Measurements from ENCODE around the gene DDX27.
"Not testable (repeated sequence)": the region's sequence is repeated elsewhere in the genome, so short reads cannot be mapped to it uniquely, and the experiment has no call there.

Gene DDX27

GRCh38 chr20:49184691-49185070, 34.5 kb upstream of the DDX27 start:
- Histone ChIP-seq H3K36me3 (ENCODE audit: control insufficient read depth, insufficient read depth, low read length) (no peaks in the 10 kb centered on the region), H3K9ac (ENCODE audit: low read length) (no peak overlapping the region), H3K9me3 (ENCODE audit: control insufficient read depth, insufficient read depth, low read depth, low read length) (no peaks in the 10 kb centered on the region), H3K27me3 (ENCODE audit: control insufficient read depth, insufficient read depth, low read length) (no peaks in the 10 kb centered on the region), H3K4me3 (ENCODE audit: low read depth, low read length) (no peak overlapping the region), H3K4me1 (ENCODE audit: control insufficient read depth, insufficient read depth, low read length) (peaks cover 8% of the 10 kb centered on the region; the same call in 1 of the 2 replicates), H3K27ac (ENCODE audit: low read depth, low read length) (no peak overlapping the region)

GRCh38 chr20:49185071-49185761, 34.0 kb upstream of the DDX27 start:
- Histone ChIP-seq H3K36me3 (ENCODE audit: control insufficient read depth, insufficient read depth, low read length) (no peaks in the 10 kb centered on the region), H3K27me3 (ENCODE audit: control insufficient read depth, insufficient read depth, low read length) (no peaks in the 10 kb centered on the region), H3K27ac (ENCODE audit: low read depth, low read length) (no peak overlapping the region), H3K4me3 (ENCODE audit: low read depth, low read length) (no peak overlapping the region), H3K4me1 (ENCODE audit: control insufficient read depth, insufficient read depth, low read length) (peaks cover 7% of the 10 kb centered on the region; the same call in 1 of the 2 replicates), H3K9ac (ENCODE audit: low read length) (no peak overlapping the region), H3K9me3 (ENCODE audit: control insufficient read depth, insufficient read depth, low read depth, low read length) (no peaks in the 10 kb centered on the region)

- Histone ChIP-seq H3K4me1 (ENCODE audit: control insufficient read depth, insufficient read depth, low read length) (peaks cover 7% of the 10 kb centered on the region; the same call in 1 of the 2 replicates), H3K9me3 (ENCODE audit: control insufficient read depth, insufficient read depth, low read depth, low read length) (no peaks in the 10 kb centered on the region), H3K36me3 (ENCODE audit: control insufficient read depth, insufficient read depth, low read length) (no peaks in the 10 kb centered on the region), H3K9ac (ENCODE audit: low read length) (peak overlapping the region; percentile 78), H3K4me3 (ENCODE audit: low read depth, low read length) (peak overlapping the region; percentile 95), H3K27ac (ENCODE audit: low read depth, low read length) (no peak overlapping the region), H3K27me3 (ENCODE audit: control insufficient read depth, insufficient read depth, low read length) (no peaks in the 10 kb centered on the region)
Observed at GRCh38 chr20:49186535-49187329, 32.5 kb upstream of the DDX27 start.

- no peak overlapping the region for H3K27ac ChIP-seq (ENCODE audit: low read depth, low read length)
- peaks cover 7% of the 10 kb centered on the region; the same call in 1 of the 2 replicates for H3K4me1 ChIP-seq (ENCODE audit: control insufficient read depth, insufficient read depth, low read length)
- peak overlapping the region; percentile 95 for H3K4me3 ChIP-seq (ENCODE audit: low read depth, low read length)
- H3K36me3 ChIP-seq (ENCODE audit: control insufficient read depth, insufficient read depth, low read length), result no peaks in the 10 kb centered on the region
- H3K27me3 ChIP-seq (ENCODE audit: control insufficient read depth, insufficient read depth, low read length), result no peaks in the 10 kb centered on the region
- no peaks in the 10 kb centered on the region for H3K9me3 ChIP-seq (ENCODE audit: control insufficient read depth, insufficient read depth, low read depth, low read length)
- peak overlapping the region; percentile 85 for H3K9ac ChIP-seq (ENCODE audit: low read length)
Observed at GRCh38 chr20:49187330-49187850, 31.8 kb upstream of the DDX27 start.

- H3K36me3 ChIP-seq (ENCODE audit: control insufficient read depth, insufficient read depth, low read length), result no peaks in the 10 kb centered on the region
- no peaks in the 10 kb centered on the region for H3K9me3 ChIP-seq (ENCODE audit: control insufficient read depth, insufficient read depth, low read depth, low read length)
- H3K4me3 ChIP-seq (ENCODE audit: low read depth, low read length), result peak within 1 kb of the TSS; percentile 95
- no peaks in the 10 kb centered on the region for H3K27me3 ChIP-seq (ENCODE audit: control insufficient read depth, insufficient read depth, low read length)
- peak within 1 kb of the TSS; percentile 85 for H3K9ac ChIP-seq (ENCODE audit: low read length)
- peaks cover 7% of the 10 kb centered on the region; the same call in 1 of the 2 replicates for H3K4me1 ChIP-seq (ENCODE audit: control insufficient read depth, insufficient read depth, low read length)
- peak within 1 kb of the TSS; percentile 74; the same call in 1 of the 2 replicates for H3K27ac ChIP-seq (ENCODE audit: low read depth, low read length)
Observed at GRCh38 chr20:49187851-49188641, 31.2 kb upstream of the DDX27 start, which contains the start of gene STAU1. Gene STAU1 (minus strand): TSS chr20:49188334. CDS start chr20:49166201, 22,133 bp downstream.

- not testable (repeated sequence) for H3K9me3 ChIP-seq (ENCODE audit: control insufficient read depth, insufficient read depth, low read depth, low read length); H3K4me1 ChIP-seq (ENCODE audit: control insufficient read depth, insufficient read depth, low read length); H3K9ac ChIP-seq (ENCODE audit: low read length); H3K4me3 ChIP-seq (ENCODE audit: low read depth, low read length); H3K27me3 ChIP-seq (ENCODE audit: control insufficient read depth, insufficient read depth, low read length); H3K27ac ChIP-seq (ENCODE audit: low read depth, low read length); H3K36me3 ChIP-seq (ENCODE audit: control insufficient read depth, insufficient read depth, low read length)
Observed at GRCh38 chr20:49192944-49193518, 26.2 kb upstream of the DDX27 start.

- Histone ChIP-seq H3K27me3 (ENCODE audit: control insufficient read depth, insufficient read depth, low read length) (no peaks in the 10 kb centered on the region), H3K36me3 (ENCODE audit: control insufficient read depth, insufficient read depth, low read length) (no peaks in the 10 kb centered on the region), H3K9ac (ENCODE audit: low read length) (no peak overlapping the region), H3K27ac (ENCODE audit: low read depth, low read length) (no peak overlapping the region), H3K9me3 (ENCODE audit: control insufficient read depth, insufficient read depth, low read depth, low read length) (no peaks in the 10 kb centered on the region), H3K4me1 (ENCODE audit: control insufficient read depth, insufficient read depth, low read length) (no peaks in the 10 kb centered on the region), H3K4me3 (ENCODE audit: low read depth, low read length) (no peak overlapping the region)
Observed at GRCh38 chr20:49199729-49200293, 19.4 kb upstream of the DDX27 start.

GRCh38 chr20:49203011-49203410, 16.2 kb upstream of the DDX27 start:
- no peak overlapping the region for H3K4me3 ChIP-seq (ENCODE audit: low read depth, low read length)
- no peak overlapping the region for H3K27ac ChIP-seq (ENCODE audit: low read depth, low read length)
- H3K27me3 ChIP-seq (ENCODE audit: control insufficient read depth, insufficient read depth, low read length), result no peaks in the 10 kb centered on the region
- no peaks in the 10 kb centered on the region for H3K9me3 ChIP-seq (ENCODE audit: control insufficient read depth, insufficient read depth, low read depth, low read length)
- no peaks in the 10 kb centered on the region for H3K4me1 ChIP-seq (ENCODE audit: control insufficient read depth, insufficient read depth, low read length)
- no peak overlapping the region for H3K9ac ChIP-seq (ENCODE audit: low read length)
- H3K36me3 ChIP-seq (ENCODE audit: control insufficient read depth, insufficient read depth, low read length), result no peaks in the 10 kb centered on the region

- H3K9ac ChIP-seq (ENCODE audit: low read length), result no peak overlapping the region
- H3K9me3 ChIP-seq (ENCODE audit: control insufficient read depth, insufficient read depth, low read depth, low read length), result no peaks in the 10 kb centered on the region
- H3K27ac ChIP-seq (ENCODE audit: low read depth, low read length), result no peak overlapping the region
- H3K4me1 ChIP-seq (ENCODE audit: control insufficient read depth, insufficient read depth, low read length), result no peaks in the 10 kb centered on the region
- no peak overlapping the region for H3K4me3 ChIP-seq (ENCODE audit: low read depth, low read length)
- no peaks in the 10 kb centered on the region for H3K36me3 ChIP-seq (ENCODE audit: control insufficient read depth, insufficient read depth, low read length)
- no peaks in the 10 kb centered on the region for H3K27me3 ChIP-seq (ENCODE audit: control insufficient read depth, insufficient read depth, low read length)
Observed at GRCh38 chr20:49203746-49204145, 15.5 kb upstream of the DDX27 start.

- Histone ChIP-seq H3K9ac (ENCODE audit: low read length) (no peak overlapping the region), H3K27ac (ENCODE audit: low read depth, low read length) (no peak overlapping the region), H3K9me3 (ENCODE audit: control insufficient read depth, insufficient read depth, low read depth, low read length) (peaks cover 6% of the 10 kb centered on the region; the same call in 1 of the 2 replicates), H3K4me1 (ENCODE audit: control insufficient read depth, insufficient read depth, low read length) (no peaks in the 10 kb centered on the region), H3K4me3 (ENCODE audit: low read depth, low read length) (no peak overlapping the region), H3K36me3 (ENCODE audit: control insufficient read depth, insufficient read depth, low read length) (no peaks in the 10 kb centered on the region), H3K27me3 (ENCODE audit: control insufficient read depth, insufficient read depth, low read length) (no peaks in the 10 kb centered on the region)
Observed at GRCh38 chr20:49207076-49207475, 12.1 kb upstream of the DDX27 start.

Measured in HUES6 (cell line).